Stomach (tissue), 9 donors: ENCODE data around the gene KBTBD8. TPM values are rescaled to one million over a fixed set of nuclear protein-coding genes. Genes with fewer than 3 reads are reported as not detected.

Experiments
- DNase-seq, 2 donors: peaks; one replicate each; pipeline versions ENCODE4 v3.0.0 to v3.0.0-alpha.2; 2013 to 2019
- H3K27ac ChIP-seq, 5 donors: fragments of 200-600 bp in 4 of 5; sonication (generic) in 4 of 5; one replicate each; pipeline ENCODE4 v1.5.1; 2013 to 2019; ENCODE audit warnings: mild to moderate bottlenecking in 1 of 5, moderate library complexity in 1 of 5
- H3K27me3 ChIP-seq, 3 donors: fragments of 200-600 bp; sonication (generic); one replicate each; pipeline ENCODE4 v1.5.1; 2017 to 2019; ENCODE audit warnings: mixed run types in 1 of 3
- H3K36me3 ChIP-seq, 4 donors: fragments of 200-600 bp; sonication (generic); 1 replicate in 3 of 4; 2 replicates in 1 of 4; pipeline ENCODE4 v1.5.1; 2016 to 2019
- H3K4me1 ChIP-seq, 4 donors: fragments of 200-600 bp; sonication (generic); one replicate each; pipeline ENCODE4 v1.5.1; 2016 to 2019
- H3K4me3 ChIP-seq, 4 donors: fragments of 200-600 bp; sonication (generic) in 3 of 4; one replicate each; pipeline ENCODE4 v1.5.1; 2016 to 2019; ENCODE audit warnings: mild to moderate bottlenecking in 1 of 4
- H3K9me3 ChIP-seq, 4 donors: fragments of 200-600 bp; sonication (generic); one replicate each; pipeline ENCODE4 v1.5.1; 2016 to 2019
- CTCF ChIP-seq, 7 experiments: fragments of 450-650 bp in 4 of 7; fragments of 200-600 bp in 3 of 7; sonication (generic) in 3 of 7; IDR thresholded peaks; one replicate each; pipeline ENCODE4 v1.5.1; 2016 to 2019; ENCODE audit warnings: antibody characterized with exemption in 7 of 7, control low read depth in 2 of 7, mild to moderate bottlenecking in 1 of 7
- EP300 ChIP-seq: sonication (generic); formaldehyde crosslinking; IDR thresholded peaks from one replicate; pipeline ENCODE4 v1.6.1; 2017; ENCODE audit warnings: antibody characterized with exemption
- POLR2A ChIP-seq, 4 donors: fragments of 450-650 bp; IDR thresholded peaks; one replicate each; pipeline ENCODE4 v1.6.1; 2016; ENCODE audit warnings: antibody characterized with exemption in 4 of 4, control low read depth in 2 of 4, mild to moderate bottlenecking in 1 of 4, moderate library complexity in 1 of 4
- POLR2AphosphoS5 ChIP-seq, 3 donors: sonication (generic); formaldehyde crosslinking; IDR thresholded peaks; one replicate each; pipeline ENCODE4 v1.6.1; 2016; ENCODE audit warnings: antibody characterized with exemption in 3 of 3
- WGBS, 5 donors: extraction: QIAGEN DNeasy Blood & Tissue Kit in 3 of 5; methylation state at CpG; one replicate each; pipeline versions ENCODE4 v1.1.5 to v1.1.7; 2013 to 2018; 5-methylcytosine and 5-hydroxymethylcytosine counted together
- intact Hi-C: fragments of 100-400 bp; cut with DNase I; formaldehyde crosslinking; loops from one replicate; pipeline ENCODE4 v1.15.1; 2023; ENCODE audit warnings: low total_unique reads
- polyA plus RNA-seq, 3 donors: library from polyadenylated mRNA; stranded (reverse); fragments of 200-250 nt; gene quantifications; one replicate each; pipeline ENCODE4 v1.2.3, GENCODE V29; 2013
- total RNA-seq, 5 donors: library from RNA; depleted of rRNA; stranded (reverse); fragments of >200 nt; gene quantifications; one replicate each; pipeline versions ENCODE4 v1.1.0 to v1.2.3, GENCODE V29; 2014 to 2016
- donor health status: healthy with polysubstance abuse.
- donor health status: Bipolar disorder and iron deficiency.
- donor health status: healthy.

The KBTBD8 gene
- total and polyA plus RNA-seq, 8 donors: 0.45 to 2.2 (median 0.67) TPM; not detected in 2

- intact Hi-C loops: no loop called here
- no peaks in the 10 kb centered on the region for H3K9me3 ChIP-seq
- no peak for TF ChIP-seq POLR2A (IDR thresholded peaks at IDR 0.05)
- no peak for TF ChIP-seq CTCF (IDR thresholded peaks at IDR 0.05)
- TF ChIP-seq POLR2AphosphoS5 (IDR thresholded peaks at IDR 0.05): no peak
- TF ChIP-seq EP300: no peak
- no peak overlapping the region for H3K4me3 ChIP-seq
- no peak overlapping the region for H3K27ac ChIP-seq
- H3K4me1 ChIP-seq: peaks cover 0 to 14% (median 0%) of the 10 kb centered on the region in 4 donors
- H3K27me3 ChIP-seq: no peaks in the 10 kb centered on the region
- no peak for DNase-seq
- WGBS, 5 donors: 72 to 91% (median 83%) methylated on average over 2 of the region's 2 CpGs
- no peaks in the 10 kb centered on the region for H3K36me3 ChIP-seq
Observed at GRCh38 chr3:66983101-66983500, 15.0 kb upstream of the KBTBD8 start.

GRCh38 chr3:66985336-66985920 lies 12.7 kb upstream of the KBTBD8 start:
- 94 to 96% (median 95%) methylated on average over 7 of the region's 7 CpGs for WGBS, 5 donors
- Histone ChIP-seq H3K9me3 (no peaks in the 10 kb centered on the region), H3K4me1 (no peaks in the 10 kb centered on the region), H3K27me3 (no peaks in the 10 kb centered on the region), H3K36me3 (no peaks in the 10 kb centered on the region), H3K4me3 (no peak overlapping the region), H3K27ac (no peak overlapping the region)
- TF ChIP-seq EP300: no peak
- TF ChIP-seq CTCF (IDR thresholded peaks at IDR 0.05): no peak
- no peak for TF ChIP-seq POLR2AphosphoS5 (IDR thresholded peaks at IDR 0.05)
- TF ChIP-seq POLR2A (IDR thresholded peaks at IDR 0.05): no peak
- intact Hi-C loops: no loop called here
- DNase-seq: no peak

- 86 to 92% (median 88%) methylated on average over 5 of the region's 5 CpGs for WGBS, 5 donors
- H3K9me3 ChIP-seq: no peaks in the 10 kb centered on the region
- H3K36me3 ChIP-seq: no peaks in the 10 kb centered on the region
- no peaks in the 10 kb centered on the region for H3K4me1 ChIP-seq
- no peaks in the 10 kb centered on the region for H3K27me3 ChIP-seq
- intact Hi-C loops: no loop called here
- TF ChIP-seq CTCF (IDR thresholded peaks at IDR 0.05) (no peak), POLR2A (IDR thresholded peaks at IDR 0.05) (no peak), EP300 (no peak), POLR2AphosphoS5 (IDR thresholded peaks at IDR 0.05) (no peak)
- no peak overlapping the region for H3K4me3 ChIP-seq
- no peak for DNase-seq
- H3K27ac ChIP-seq: no peak overlapping the region
Observed at GRCh38 chr3:66986406-66986805, 11.7 kb upstream of the KBTBD8 start.

- no peaks in the 10 kb centered on the region for H3K9me3 ChIP-seq
- DNase-seq: peak in 1 of 2 donors; percentile 6
- no peaks in the 10 kb centered on the region for H3K4me1 ChIP-seq
- H3K4me3 ChIP-seq: no peak overlapping the region
- TF ChIP-seq POLR2AphosphoS5 (IDR thresholded peaks at IDR 0.05) (no peak), POLR2A (IDR thresholded peaks at IDR 0.05) (no peak), CTCF (IDR thresholded peaks at IDR 0.05) (no peak), EP300 (no peak)
- intact Hi-C loops: no loop called here
- 57 to 63% (median 58%) methylated on average over 6 of the region's 6 CpGs for WGBS, 5 donors
- peaks cover 0 to 12% (median 0%) of the 10 kb centered on the region in 3 donors for H3K27me3 ChIP-seq
- no peak overlapping the region for H3K27ac ChIP-seq
- no peaks in the 10 kb centered on the region for H3K36me3 ChIP-seq
Observed at GRCh38 chr3:66989241-66989640, 8.9 kb upstream of the KBTBD8 start.
